Measurements from ENCODE around the gene CRYGN.
A peak's percentile ranks its signal among the peaks of the same experiment; 100 is the strongest.

The CRYGN gene

DNA sequence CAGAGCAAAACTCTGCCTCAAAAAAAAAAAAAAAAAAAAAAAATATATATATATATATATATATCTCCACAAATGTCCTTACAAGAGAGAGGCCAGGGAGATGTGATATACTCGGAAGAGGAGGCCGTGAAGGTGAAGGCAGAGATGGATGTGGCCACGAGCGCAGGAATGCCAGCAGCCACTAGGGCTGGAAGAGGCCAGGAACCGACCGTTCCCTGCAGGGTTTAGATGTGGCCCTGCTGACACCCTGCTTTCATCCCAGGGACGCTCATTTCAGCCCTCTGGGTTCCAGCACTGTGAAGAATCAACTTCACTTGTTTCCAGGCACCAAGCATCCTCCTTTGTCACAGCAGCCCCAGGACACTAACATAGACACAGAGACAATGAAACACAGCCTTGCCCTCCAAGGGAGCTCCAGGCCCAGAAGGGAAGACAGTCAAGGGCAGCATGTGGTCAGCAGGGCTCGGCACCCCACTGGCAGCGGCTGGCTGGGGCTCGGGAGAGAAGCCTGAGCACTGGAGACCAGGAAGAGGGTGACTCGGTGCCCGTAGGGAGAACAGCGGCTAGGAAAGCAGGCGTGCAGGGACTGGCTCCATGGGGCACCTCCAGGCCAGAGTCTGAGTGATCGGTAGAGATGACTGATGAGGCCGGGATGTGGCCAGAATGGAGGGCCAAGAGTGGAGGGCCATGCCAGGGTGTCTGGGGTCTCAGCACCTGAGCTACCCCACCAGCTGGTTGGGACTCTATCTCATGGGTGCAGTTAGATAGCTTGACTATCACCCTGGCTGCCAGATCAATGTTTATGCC lies 37.7 kb downstream of the CRYGN start:
- TF ChIP-seq, protein P1, sequence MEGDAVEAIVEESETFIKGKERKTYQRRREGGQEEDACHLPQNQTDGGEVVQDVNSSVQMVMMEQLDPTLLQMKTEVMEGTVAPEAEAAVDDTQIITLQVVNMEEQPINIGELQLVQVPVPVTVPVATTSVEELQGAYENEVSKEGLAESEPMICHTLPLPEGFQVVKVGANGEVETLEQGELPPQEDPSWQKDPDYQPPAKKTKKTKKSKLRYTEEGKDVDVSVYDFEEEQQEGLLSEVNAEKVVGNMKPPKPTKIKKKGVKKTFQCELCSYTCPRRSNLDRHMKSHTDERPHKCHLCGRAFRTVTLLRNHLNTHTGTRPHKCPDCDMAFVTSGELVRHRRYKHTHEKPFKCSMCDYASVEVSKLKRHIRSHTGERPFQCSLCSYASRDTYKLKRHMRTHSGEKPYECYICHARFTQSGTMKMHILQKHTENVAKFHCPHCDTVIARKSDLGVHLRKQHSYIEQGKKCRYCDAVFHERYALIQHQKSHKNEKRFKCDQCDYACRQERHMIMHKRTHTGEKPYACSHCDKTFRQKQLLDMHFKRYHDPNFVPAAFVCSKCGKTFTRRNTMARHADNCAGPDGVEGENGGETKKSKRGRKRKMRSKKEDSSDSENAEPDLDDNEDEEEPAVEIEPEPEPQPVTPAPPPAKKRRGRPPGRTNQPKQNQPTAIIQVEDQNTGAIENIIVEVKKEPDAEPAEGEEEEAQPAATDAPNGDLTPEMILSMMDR (IDR thresholded peaks at IDR 0.05): no peak
- no peak overlapping the region for H3K9ac ChIP-seq
- no peaks in the 10 kb centered on the region for H3K36me3 ChIP-seq (ENCODE audit: control insufficient read depth, insufficient read depth, low read length)
- H3K4me1 ChIP-seq: peaks cover 70% of the 10 kb centered on the region
- H3K4me3 ChIP-seq (ENCODE audit: low read depth, low read length): no peak overlapping the region
- H3K27ac ChIP-seq: peak overlapping the region; percentile 99
- H2AFZ ChIP-seq: no peak overlapping the region
- H3K27me3 ChIP-seq (ENCODE audit: control insufficient read depth, insufficient read depth, low read length): no peaks in the 10 kb centered on the region
- peaks cover 19% of the 10 kb centered on the region for H3K79me2 ChIP-seq
- no peak overlapping the region for H3K4me2 ChIP-seq (ENCODE audit: low read length)
- no peaks in the 10 kb centered on the region for H3K9me3 ChIP-seq (ENCODE audit: control insufficient read depth, low read length)

DNA sequence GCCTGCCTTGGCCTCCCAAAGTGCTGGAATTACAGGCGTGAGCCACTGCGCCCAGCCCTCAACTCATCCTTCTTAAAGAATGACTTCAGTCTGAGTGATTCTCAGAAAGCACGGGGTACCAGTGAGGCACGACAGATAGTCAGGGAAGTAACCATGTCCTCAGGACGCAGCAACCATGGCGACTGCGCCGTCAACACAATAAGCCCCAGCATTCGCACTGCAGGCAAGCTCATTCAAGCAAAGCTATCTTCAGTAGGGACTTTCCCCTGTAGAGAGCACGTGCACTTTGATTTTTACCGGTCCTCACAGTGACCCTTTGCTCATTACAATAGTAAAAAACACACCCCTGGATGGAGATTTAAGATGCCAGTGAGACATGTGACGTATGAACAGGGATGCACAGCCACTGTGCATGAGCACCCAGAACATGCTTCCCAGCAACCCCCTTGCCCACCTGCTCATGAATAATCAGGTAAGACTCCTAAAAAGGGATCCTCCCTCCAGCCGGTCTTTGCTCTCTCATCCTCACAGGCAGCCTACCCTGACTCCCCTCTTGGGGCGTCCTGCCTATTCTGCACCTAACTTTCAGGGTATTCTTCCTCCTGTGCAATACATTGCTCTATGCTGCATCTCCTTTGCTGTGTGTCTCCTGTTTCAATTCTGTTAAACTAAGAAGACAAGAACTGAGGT lies 39.2 kb downstream of the CRYGN start:
- no peaks in the 10 kb centered on the region for H3K27me3 ChIP-seq (ENCODE audit: control insufficient read depth, insufficient read depth, low read length)
- H2AFZ ChIP-seq: no peak overlapping the region
- TF ChIP-seq, protein P1 (IDR thresholded peaks at IDR 0.05): no peak
- H3K4me3 ChIP-seq (ENCODE audit: low read depth, low read length): no peak overlapping the region
- peaks cover 32% of the 10 kb centered on the region for H3K79me2 ChIP-seq
- H3K9me3 ChIP-seq (ENCODE audit: control insufficient read depth, low read length): no peaks in the 10 kb centered on the region
- H3K9ac ChIP-seq: no peak overlapping the region
- H3K4me1 ChIP-seq: peaks cover 56% of the 10 kb centered on the region
- no peaks in the 10 kb centered on the region for H3K36me3 ChIP-seq (ENCODE audit: control insufficient read depth, insufficient read depth, low read length)
- H3K4me2 ChIP-seq (ENCODE audit: low read length): peak overlapping the region; percentile 23
- H3K27ac ChIP-seq: no peak overlapping the region

DNA sequence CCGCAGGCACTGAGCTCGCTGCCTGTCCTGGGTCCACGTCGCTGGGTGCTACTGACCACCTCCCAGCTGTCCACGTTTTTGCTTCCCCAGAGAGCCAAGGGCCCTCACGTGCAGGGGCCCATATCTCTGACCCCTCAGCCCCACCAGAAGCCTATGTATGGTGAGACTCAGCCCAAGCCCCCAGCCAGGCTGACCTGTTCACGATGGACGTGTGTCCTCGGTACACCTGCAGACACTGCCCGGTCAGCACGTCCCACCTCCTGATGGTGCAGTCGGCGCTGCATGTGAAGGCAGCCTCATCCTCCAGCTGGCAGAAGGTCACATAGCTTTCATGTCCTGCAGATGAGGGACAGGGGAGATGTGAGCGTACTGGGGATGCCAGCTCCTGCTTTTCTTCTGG lies 40.0 kb downstream of the CRYGN start:
- H3K9ac ChIP-seq: no peak overlapping the region
- no peaks in the 10 kb centered on the region for H3K27me3 ChIP-seq (ENCODE audit: control insufficient read depth, insufficient read depth, low read length)
- no peak overlapping the region for H3K27ac ChIP-seq
- H3K4me1 ChIP-seq: peaks cover 47% of the 10 kb centered on the region
- H3K79me2 ChIP-seq: peaks cover 33% of the 10 kb centered on the region
- H3K4me2 ChIP-seq (ENCODE audit: low read length): no peak overlapping the region
- H2AFZ ChIP-seq: no peak overlapping the region
- no peaks in the 10 kb centered on the region for H3K36me3 ChIP-seq (ENCODE audit: control insufficient read depth, insufficient read depth, low read length)
- H3K4me3 ChIP-seq (ENCODE audit: low read depth, low read length): no peak overlapping the region
- TF ChIP-seq, protein P1 (IDR thresholded peaks at IDR 0.05): no peak
- no peaks in the 10 kb centered on the region for H3K9me3 ChIP-seq (ENCODE audit: control insufficient read depth, low read length)

DNA sequence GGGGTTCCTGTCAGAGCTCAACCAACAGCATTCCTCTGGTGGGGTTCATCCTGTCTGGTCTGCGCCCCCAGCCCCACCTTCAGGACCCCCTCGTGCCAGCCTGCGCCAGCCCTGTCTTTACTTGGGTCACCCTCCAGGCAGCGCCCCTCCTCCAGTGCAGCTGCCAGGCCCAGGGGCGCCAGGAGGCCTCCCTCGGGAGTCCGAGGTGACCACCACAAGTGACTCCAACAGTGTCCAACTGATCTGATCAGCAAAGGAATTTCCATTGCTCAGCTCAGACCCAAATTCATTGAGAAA lies 40.7 kb downstream of the CRYGN start:
- no peaks in the 10 kb centered on the region for H3K27me3 ChIP-seq (ENCODE audit: control insufficient read depth, insufficient read depth, low read length)
- no peak overlapping the region for H3K4me3 ChIP-seq (ENCODE audit: low read depth, low read length)
- H3K79me2 ChIP-seq: peaks cover 34% of the 10 kb centered on the region
- TF ChIP-seq, protein P1 (IDR thresholded peaks at IDR 0.05): no peak
- no peak overlapping the region for H3K4me2 ChIP-seq (ENCODE audit: low read length)
- H3K9me3 ChIP-seq (ENCODE audit: control insufficient read depth, low read length): no peaks in the 10 kb centered on the region
- no peaks in the 10 kb centered on the region for H3K36me3 ChIP-seq (ENCODE audit: control insufficient read depth, insufficient read depth, low read length)
- H3K27ac ChIP-seq: no peak overlapping the region
- no peak overlapping the region for H3K9ac ChIP-seq
- H2AFZ ChIP-seq: no peak overlapping the region
- peaks cover 43% of the 10 kb centered on the region for H3K4me1 ChIP-seq

Data from parathyroid adenoma (tissue), 2 donors.